HG02571 (cell line): ENCODE data around the gene CACNA2D3.
"Not testable (repeated sequence)": the region's sequence is repeated elsewhere in the genome, so short reads cannot be mapped to it uniquely, and the experiment has no call there.

Experiments used
- ATAC-seq: cut with Tn5 transposase; IDR thresholded peaks from one replicate; pipeline ENCODE4 v1.9.1; 2021; ENCODE audit warnings: mild to moderate bottlenecking, moderate library complexity; ENCODE audit not compliant: unreplicated experiment

The CACNA2D3 gene

DNA sequence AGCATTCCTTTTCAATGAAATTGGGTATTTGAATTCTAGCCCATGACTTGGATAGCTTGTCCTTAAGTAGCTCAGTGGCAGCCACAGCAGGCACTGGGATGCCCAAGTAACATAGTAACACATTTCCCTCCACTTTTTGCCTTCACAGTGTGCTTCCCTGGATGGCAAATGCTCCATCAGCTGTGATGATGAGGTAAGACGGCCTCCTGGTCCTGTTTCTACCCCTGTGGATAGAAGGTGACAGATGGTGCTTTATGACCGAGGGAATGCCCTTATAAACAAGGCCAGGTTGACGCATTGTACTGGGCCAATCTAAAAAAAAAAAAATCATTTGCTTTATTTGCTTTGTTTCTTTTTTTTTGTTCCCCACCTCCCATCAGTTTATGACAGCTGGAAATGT, 847.3 kb downstream of the CACNA2D3 start:
- no peak for ATAC-seq

DNA sequence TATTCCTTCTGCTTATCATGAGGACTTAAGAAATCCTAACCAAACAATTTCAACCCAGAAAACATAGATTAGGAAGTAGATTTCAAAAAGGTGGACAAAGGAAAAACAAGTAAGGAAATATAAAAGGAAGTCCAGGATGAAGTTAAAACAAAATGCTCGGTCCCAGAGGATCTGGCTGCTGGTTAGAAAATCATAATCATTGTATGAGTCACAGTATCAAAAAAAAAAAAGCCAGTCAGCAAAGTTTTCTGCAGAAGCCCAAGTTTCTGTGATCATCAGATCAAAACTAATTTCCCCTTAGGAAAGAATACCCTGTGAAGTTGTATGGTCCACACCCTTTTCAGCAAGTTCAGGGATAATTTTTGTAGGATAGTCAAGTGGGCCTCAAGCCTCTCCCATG, 848.5 kb downstream of the CACNA2D3 start:
- ATAC-seq, result no peak

DNA sequence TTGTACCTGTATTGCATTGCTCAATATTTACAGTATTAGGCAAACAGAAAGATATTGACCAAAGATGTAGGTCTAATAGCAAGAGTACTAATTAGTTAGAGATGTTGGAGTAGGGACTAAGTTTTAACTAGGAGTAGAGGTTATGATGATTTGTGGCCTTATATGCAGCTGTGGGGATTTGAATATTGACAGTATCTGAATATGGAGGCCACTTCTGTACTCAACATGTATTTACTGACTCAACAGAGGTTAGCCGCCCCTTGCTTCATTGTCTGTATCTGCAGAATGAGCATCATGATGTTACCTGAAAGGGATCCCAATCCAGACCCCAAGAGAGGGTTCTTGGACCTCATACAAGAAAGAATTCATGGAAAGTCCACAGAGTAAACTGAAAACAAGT, 855.1 kb downstream of the CACNA2D3 start:
- ATAC-seq, result no peak

DNA sequence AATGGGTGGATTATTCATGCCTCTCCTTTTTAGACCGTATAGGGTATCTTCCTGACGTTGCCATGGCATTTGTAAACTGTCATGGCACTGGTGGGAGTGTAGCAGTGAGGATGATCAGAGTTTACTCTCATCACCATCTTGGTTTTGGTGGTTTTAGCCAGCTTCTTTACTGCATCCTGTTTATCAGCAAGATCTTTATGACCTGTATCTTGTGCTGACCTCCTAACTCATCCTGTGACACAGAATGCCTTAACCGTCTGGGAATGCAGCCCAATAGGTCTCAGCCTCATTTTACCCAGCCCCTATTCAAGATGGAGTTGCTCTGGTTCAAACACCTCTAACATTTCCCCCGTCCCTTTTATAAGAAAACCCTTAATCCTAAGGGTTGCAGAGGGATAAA, 855.6 kb downstream of the CACNA2D3 start:
- not testable (repeated sequence) for ATAC-seq

DNA sequence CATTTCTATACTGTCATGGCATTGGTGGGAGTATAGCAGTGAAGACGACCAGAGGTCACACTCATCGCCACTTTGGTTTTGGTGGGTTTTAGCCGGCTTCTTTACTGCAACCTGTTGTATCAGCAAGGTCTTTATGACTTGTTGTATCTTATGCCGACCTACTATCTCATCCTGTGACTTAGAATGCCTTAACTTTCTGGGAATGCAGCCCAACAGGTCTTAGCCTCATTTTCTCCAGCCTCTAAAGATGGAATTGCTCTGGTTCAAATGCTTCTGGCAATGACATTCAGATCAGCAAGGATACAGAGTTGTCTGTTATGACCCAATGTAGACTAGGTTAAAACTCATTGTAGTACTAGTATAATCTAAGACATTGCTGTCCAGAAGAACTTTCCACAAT, 860.5 kb downstream of the CACNA2D3 start:
- ATAC-seq, result no peak

DNA sequence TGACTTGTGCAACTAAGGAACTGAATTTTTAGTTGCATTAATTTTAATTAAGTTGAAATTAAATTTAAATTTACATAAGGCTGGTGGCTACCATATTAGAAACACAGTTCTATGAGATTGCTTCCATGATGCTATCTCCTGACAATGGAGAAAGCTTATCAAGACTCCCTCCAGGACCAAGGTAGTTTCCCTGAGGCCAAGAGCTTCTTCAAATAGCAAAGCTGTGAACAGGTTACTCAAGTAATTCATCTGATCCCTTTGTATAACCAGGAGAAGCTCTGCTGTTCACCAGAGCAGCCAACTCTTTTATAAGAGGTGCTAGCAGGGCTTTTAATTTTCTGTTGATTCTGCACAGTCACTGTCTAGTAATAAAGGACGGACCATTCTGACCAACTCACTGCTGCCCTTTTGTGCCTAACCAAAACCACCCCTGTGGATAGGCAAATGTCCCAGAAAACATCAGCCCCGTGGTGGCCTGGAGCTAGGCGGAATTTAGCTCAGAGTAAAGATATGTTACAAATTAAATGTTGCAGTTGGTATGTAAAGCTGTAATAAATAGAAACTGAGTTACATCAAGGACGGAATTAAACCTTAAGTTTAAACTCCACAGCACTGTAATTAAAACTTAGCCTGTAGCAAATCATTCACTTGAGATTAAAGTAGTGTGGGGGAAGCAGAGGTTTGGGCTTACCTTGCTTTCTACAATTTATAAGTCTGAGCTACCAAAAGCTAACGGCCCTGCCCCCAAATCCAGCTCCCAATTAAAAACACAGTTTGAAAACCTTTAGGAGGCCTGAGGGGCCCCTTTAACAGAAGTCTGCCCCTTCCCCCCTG, 861.1 kb downstream of the CACNA2D3 start:
- no peak for ATAC-seq

- no peak for ATAC-seq
These were observed 863.5 kb downstream of the CACNA2D3 start for GRCh38 chr3:54985856-54986255.

DNA sequence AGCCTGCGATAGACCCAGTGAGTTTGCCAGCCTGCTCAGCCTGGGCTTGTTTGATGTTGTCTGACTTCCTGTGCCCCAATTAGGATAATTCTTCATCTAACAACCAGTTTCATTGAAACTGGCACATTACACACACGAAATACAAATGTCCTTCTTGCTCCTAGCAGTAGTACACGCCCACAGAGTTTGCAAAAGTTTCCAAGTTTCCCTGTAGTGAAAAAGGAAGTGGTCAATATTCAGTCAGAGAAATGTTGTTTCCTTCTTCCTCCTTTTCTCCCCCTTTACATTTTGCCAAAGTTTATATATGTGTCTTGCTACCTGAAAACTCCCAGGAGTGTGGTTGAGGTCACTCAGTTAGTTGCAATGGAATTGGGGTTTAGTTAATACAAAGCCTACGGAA, 863.9 kb downstream of the CACNA2D3 start:
- no peak for ATAC-seq

GRCh38 chr3:54987719-54988118, 865.4 kb downstream of the CACNA2D3 start:
- no peak for ATAC-seq

- ATAC-seq, result no peak
These were observed 866.0 kb downstream of the CACNA2D3 start for GRCh38 chr3:54988302-54988837.

GRCh38 chr3:54988838-54989630, 866.7 kb downstream of the CACNA2D3 start:
- ATAC-seq, result no peak

DNA sequence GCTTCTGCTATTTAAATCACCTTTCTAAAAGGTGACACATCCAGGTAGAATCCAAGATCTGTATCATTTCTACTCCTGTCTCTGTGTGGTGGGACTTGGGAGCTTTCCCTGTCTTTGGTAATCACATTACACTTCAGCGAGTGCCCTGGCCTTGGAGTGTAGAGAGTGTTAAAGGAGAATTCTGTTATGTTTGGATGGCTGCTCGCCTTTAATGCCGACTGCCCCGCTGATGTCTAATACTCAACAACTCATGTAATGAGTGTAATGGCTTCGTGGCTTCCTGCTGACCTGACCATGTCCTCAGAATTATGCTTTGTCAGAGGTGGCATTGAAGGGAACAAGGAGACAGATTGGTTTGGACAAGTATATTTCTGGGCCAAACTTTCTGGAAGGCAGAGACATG, 871.8 kb downstream of the CACNA2D3 start:
- ATAC-seq, result no peak

DNA sequence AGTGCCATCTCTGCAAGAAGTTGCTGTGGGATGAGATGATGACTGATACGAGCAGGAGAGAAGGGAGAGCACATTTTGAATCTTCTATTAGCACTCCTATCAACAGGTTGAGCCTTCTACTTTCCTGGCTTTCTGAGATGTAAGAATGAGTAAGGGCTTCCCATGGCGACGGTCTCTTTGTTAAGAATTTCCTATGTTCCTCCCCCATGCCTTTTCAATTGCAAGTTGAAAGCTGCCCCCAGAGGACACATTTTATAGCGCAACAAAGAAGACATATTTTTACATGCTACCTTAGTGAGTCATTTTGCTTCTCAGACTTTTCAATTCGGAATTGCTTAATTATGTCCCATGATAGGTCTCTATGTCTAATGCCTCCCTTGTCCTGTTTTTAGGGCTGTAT, 876.8 kb downstream of the CACNA2D3 start:
- no peak for ATAC-seq

GRCh38 chr3:54999811-55000210, 877.5 kb downstream of the CACNA2D3 start:
- no peak for ATAC-seq

DNA sequence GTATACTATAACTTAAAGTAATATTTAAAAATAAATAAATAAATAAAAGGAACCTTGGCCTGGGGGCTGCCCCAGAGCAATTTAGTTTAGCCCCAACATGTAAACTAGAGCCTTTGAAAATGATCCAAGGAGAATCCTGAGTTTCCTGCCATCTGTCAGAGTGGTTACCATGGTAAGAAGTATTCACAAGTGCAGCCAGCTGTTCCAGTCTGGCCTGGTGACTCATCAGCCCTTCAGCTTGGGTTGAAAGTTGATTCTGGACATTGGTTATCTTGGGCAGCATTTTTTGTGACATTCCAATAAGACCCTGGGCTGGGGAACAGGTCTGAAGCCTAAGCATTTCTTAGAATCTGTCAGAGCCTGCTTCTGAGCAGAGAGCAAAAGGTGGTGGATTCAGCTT, 878.2 kb downstream of the CACNA2D3 start:
- no peak for ATAC-seq

DNA sequence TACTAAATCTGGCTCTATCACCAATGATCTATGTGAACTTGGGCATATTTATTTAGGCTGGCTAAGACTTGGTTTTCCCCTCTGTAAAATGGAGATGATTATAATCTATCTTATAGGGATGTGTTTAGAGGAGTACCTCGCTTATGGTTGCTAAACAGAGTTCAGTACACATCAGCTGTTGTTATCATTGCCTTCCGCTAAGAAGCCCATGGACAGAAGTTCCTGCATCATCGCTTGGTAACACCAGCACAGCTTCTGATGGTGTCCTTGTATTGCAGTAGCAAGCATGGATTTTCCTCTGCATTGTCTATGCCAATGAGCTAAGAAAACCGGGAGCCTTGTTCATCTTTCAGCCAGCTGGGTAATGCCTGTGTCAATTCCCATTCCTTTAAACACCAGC, 878.6 kb downstream of the CACNA2D3 start:
- ATAC-seq, result no peak

GRCh38 chr3:55002416-55002930, 880.1 kb downstream of the CACNA2D3 start:
- no peak for ATAC-seq

- ATAC-seq, result no peak
These were observed 883.9 kb downstream of the CACNA2D3 start for GRCh38 chr3:55006244-55006676.

GRCh38 chr3:55007971-55008370, 885.6 kb downstream of the CACNA2D3 start:
- no peak for ATAC-seq

DNA sequence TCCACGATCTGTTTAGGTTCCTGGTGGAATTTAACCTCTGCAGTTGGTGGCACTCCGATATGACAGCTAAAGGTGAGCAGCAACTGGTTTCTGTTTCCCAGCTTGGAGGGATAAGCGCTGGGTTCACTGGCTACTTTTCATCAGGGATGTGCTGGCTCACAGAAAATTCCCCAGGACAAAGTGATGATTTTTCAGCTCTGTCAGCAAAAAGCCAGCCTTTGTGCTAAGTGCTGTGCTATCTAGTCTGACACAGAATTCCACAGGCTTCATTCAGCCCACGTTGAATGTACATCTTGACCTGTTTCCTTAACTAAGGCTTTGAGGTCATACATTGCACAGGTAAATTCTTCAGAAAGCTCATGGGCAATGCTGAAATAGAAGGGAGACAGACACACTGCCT, 887.0 kb downstream of the CACNA2D3 start:
- ATAC-seq, result no peak

GRCh38 chr3:55012091-55012490, 889.7 kb downstream of the CACNA2D3 start:
- ATAC-seq, result no peak
